Type B pancreatic cell (in vitro differentiated cells): Measurements from ENCODE around the gene SGMS1. TPM values are rescaled to one million over a fixed set of nuclear protein-coding genes. Genes with fewer than 3 reads are reported as not detected.
"Not testable (repeated sequence)": the region's sequence is repeated elsewhere in the genome, so short reads cannot be mapped to it uniquely, and the experiment has no call there.

Experiments
- DNase-seq: peaks from one replicate; pipeline ENCODE4 v3.0.0; 2021; ENCODE audit warnings: mixed read lengths; ENCODE audit not compliant: unreplicated experiment; ENCODE audit errors: extremely low spot score
- H3K27ac Mint-ChIP-seq: 2 replicates; pipeline ENCODE4 v1.8.0; 2021; ENCODE audit warnings: mild to moderate bottlenecking, mixed read lengths
- H3K27me3 Mint-ChIP-seq: 2 replicates; pipeline ENCODE4 v1.8.0; 2021; ENCODE audit warnings: mixed read lengths
- H3K36me3 Mint-ChIP-seq: 2 replicates; pipeline ENCODE4 v1.8.0; 2021; ENCODE audit warnings: mixed read lengths
- H3K4me1 Mint-ChIP-seq: one replicate; pipeline ENCODE4 v1.8.0; 2021; ENCODE audit warnings: mixed read lengths; ENCODE audit not compliant: unreplicated experiment
- H3K4me3 Mint-ChIP-seq: 2 replicates; pipeline ENCODE4 v1.8.0; 2021; ENCODE audit warnings: mild to moderate bottlenecking, mixed read lengths
- H3K9me3 Mint-ChIP-seq: 2 replicates; pipeline ENCODE4 v1.8.0; 2021; ENCODE audit warnings: mixed read lengths
- CTCF ChIP-seq: fragments of 200-600 bp; sonication (generic); conservative IDR thresholded peaks from 2 replicates; pipeline ENCODE4 v1.5.0; 2021; ENCODE audit warnings: antibody characterized with exemption, mild to moderate bottlenecking
- total RNA-seq: library from RNA; stranded (reverse); gene quantifications from 2 replicates; pipeline ENCODE4 v1.2.1, GENCODE V29; 2021; ENCODE audit warnings: low replicate concordance

Gene SGMS1
- total RNA-seq, 1 donor from 2014 or later: 15.1 TPM

- Mint-ChIP-seq H3K4me3 (no peak overlapping the region), H3K4me1 (no peaks in the 10 kb centered on the region), H3K27me3 (no peaks in the 10 kb centered on the region), H3K27ac (no peak overlapping the region), H3K36me3 (no peaks in the 10 kb centered on the region), H3K9me3 (no peaks in the 10 kb centered on the region)
- no peak for DNase-seq
- no peak for TF ChIP-seq CTCF
Observed at GRCh38 chr10:50648089-50648934, 24.6 kb upstream of the SGMS1 start.

GRCh38 chr10:50647350-50647749 lies 23.6 kb upstream of the SGMS1 start:
- not testable (repeated sequence) for H3K27me3 Mint-ChIP-seq, H3K36me3 Mint-ChIP-seq, H3K4me1 Mint-ChIP-seq, H3K9me3 Mint-ChIP-seq, DNase-seq, H3K27ac Mint-ChIP-seq, H3K4me3 Mint-ChIP-seq

DNA sequence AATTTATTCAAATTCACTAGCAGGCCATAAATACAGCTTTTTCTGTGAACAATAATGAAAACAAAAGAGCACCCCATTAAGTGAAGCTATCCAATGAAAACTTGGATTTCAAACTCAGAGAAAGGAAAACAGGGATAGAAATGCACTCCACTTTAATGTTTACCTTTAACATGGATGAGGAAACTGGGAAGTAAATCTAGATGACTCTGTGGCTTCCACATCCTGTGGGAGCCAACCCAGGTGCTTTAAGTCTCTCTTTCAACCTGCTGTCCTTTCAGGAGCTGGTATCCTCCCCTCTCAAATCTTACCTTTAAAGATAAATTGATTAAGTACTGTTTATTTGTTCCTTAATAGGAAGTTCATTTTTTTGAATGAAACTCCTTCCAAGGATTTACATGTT lies 21.5 kb upstream of the SGMS1 start:
- no peak for TF ChIP-seq CTCF
- no peak overlapping the region for H3K4me3 Mint-ChIP-seq
- DNase-seq: no peak
- H3K27ac Mint-ChIP-seq: no peak overlapping the region
- no peaks in the 10 kb centered on the region for H3K36me3 Mint-ChIP-seq
- no peaks in the 10 kb centered on the region for H3K9me3 Mint-ChIP-seq
- H3K4me1 Mint-ChIP-seq: no peaks in the 10 kb centered on the region
- no peaks in the 10 kb centered on the region for H3K27me3 Mint-ChIP-seq

DNA sequence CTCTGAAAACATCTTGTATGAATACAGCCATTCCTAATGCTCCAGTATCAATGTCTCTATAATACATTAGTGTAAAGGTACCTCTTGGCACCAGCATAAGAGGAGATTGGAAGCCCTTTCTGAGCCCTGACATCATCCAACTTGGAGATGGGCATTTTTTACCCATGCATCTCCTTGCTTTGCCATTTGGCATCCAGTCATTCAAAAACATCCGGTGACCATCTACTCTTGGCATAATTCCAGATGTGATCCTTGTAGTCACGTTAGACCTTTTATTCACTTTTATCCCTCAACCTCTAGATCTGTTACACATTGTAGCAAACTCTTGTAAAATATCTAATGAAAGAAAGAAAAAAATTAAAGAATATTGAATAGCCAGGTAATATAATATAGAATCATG lies 17.9 kb upstream of the SGMS1 start:
- no peak overlapping the region for H3K27ac Mint-ChIP-seq
- no peak for TF ChIP-seq CTCF
- no peak for DNase-seq
- no peaks in the 10 kb centered on the region for H3K36me3 Mint-ChIP-seq
- H3K4me1 Mint-ChIP-seq: no peaks in the 10 kb centered on the region
- H3K27me3 Mint-ChIP-seq: no peaks in the 10 kb centered on the region
- no peaks in the 10 kb centered on the region for H3K9me3 Mint-ChIP-seq
- no peak overlapping the region for H3K4me3 Mint-ChIP-seq

- Mint-ChIP-seq H3K9me3 (no peaks in the 10 kb centered on the region), H3K4me1 (no peaks in the 10 kb centered on the region), H3K27me3 (no peaks in the 10 kb centered on the region), H3K27ac (no peak overlapping the region), H3K36me3 (no peaks in the 10 kb centered on the region), H3K4me3 (no peak overlapping the region)
- TF ChIP-seq CTCF: no peak
- DNase-seq: no peak
Observed at GRCh38 chr10:50640238-50640637, 16.5 kb upstream of the SGMS1 start.

GRCh38 chr10:50636618-50637579 lies 13.1 kb upstream of the SGMS1 start:
- Mint-ChIP-seq H3K27ac (no peak overlapping the region), H3K4me3 (no peak overlapping the region), H3K9me3 (no peaks in the 10 kb centered on the region), H3K27me3 (no peaks in the 10 kb centered on the region), H3K36me3 (no peaks in the 10 kb centered on the region), H3K4me1 (no peaks in the 10 kb centered on the region)
- no peak for DNase-seq
- TF ChIP-seq CTCF: no peak
